Astrocyte (in vitro differentiated cells and primary cell): ENCODE results near the gene SHROOM3. TPM values are rescaled to one million over a fixed set of nuclear protein-coding genes. Genes with fewer than 3 reads are reported as not detected.
A peak's percentile ranks its signal among the peaks of the same experiment; 100 is the strongest.

Experiments
- DNase-seq: peaks from one replicate; pipeline ENCODE4 v3.0.0-alpha.2; 2010; ENCODE audit warnings: low read depth
- FAIRE-seq: peaks from 2 replicates; lab custom pipeline; 2011; peaks lifted over from hg19 to GRCh38; lab: Jason Lieb, UNC
- H2AFZ ChIP-seq: 2 replicates; pipeline ENCODE4 v1.6.0; 2012; ENCODE audit warnings: low read depth, low read length, inconsistent platforms
- H3K27ac ChIP-seq: 2 replicates; pipeline ENCODE4 v1.5.1; 2011; ENCODE audit warnings: low read depth, low read length, inconsistent platforms
- H3K27me3 ChIP-seq: 2 replicates; pipeline ENCODE4 v1.6.0; 2011; ENCODE audit warnings: low read length, inconsistent platforms; ENCODE audit not compliant: insufficient read depth
- H3K36me3 ChIP-seq: 2 replicates; pipeline ENCODE4 v1.5.1; 2011; ENCODE audit warnings: low read length, inconsistent platforms; ENCODE audit not compliant: insufficient read depth
- H3K4me1 ChIP-seq: 2 replicates; pipeline ENCODE4 v1.5.1; 2011; ENCODE audit warnings: low read length, inconsistent platforms; ENCODE audit not compliant: insufficient read depth
- H3K4me2 ChIP-seq: 2 replicates; pipeline ENCODE4 v1.6.0; 2012; ENCODE audit warnings: low read length, inconsistent platforms
- H3K4me3 ChIP-seq: 2 replicates; pipeline ENCODE4 v1.5.1; 2011; ENCODE audit warnings: low read depth, mild to moderate bottlenecking, low read length, inconsistent platforms; ENCODE audit not compliant: insufficient read depth
- H3K79me2 ChIP-seq: 2 replicates; pipeline ENCODE4 v1.6.0; 2012; ENCODE audit warnings: mild to moderate bottlenecking, low read length, inconsistent platforms; ENCODE audit not compliant: insufficient read depth
- H3K9ac ChIP-seq: 2 replicates; pipeline ENCODE4 v1.6.0; 2012; ENCODE audit warnings: mild to moderate bottlenecking, low read length, inconsistent platforms
- H3K9me3 ChIP-seq: 2 replicates; pipeline ENCODE4 v1.5.1; 2012; ENCODE audit warnings: low read depth, mild to moderate bottlenecking, low read length, inconsistent platforms; ENCODE audit not compliant: insufficient read depth
- H4K20me1 ChIP-seq: 2 replicates; pipeline ENCODE4 v1.6.0; 2012; ENCODE audit warnings: low read length, inconsistent platforms; ENCODE audit not compliant: insufficient read depth
- H3K27ac Mint-ChIP-seq: one replicate; pipeline ENCODE4 v1.8.0; 2021; ENCODE audit warnings: mild to moderate bottlenecking, mixed read lengths; ENCODE audit not compliant: unreplicated experiment
- H3K27me3 Mint-ChIP-seq: one replicate; pipeline ENCODE4 v1.8.0; 2021; ENCODE audit warnings: low read depth, mixed read lengths; ENCODE audit not compliant: unreplicated experiment
- H3K36me3 Mint-ChIP-seq: one replicate; pipeline ENCODE4 v1.8.0; 2021; ENCODE audit warnings: low read depth, mixed read lengths; ENCODE audit not compliant: unreplicated experiment
- H3K4me1 Mint-ChIP-seq: one replicate; pipeline ENCODE4 v1.8.0; 2021; ENCODE audit warnings: low read depth, mixed read lengths; ENCODE audit not compliant: unreplicated experiment
- H3K4me3 Mint-ChIP-seq: one replicate; pipeline ENCODE4 v1.8.0; 2021; ENCODE audit warnings: mild to moderate bottlenecking, moderate library complexity, mixed read lengths; ENCODE audit not compliant: unreplicated experiment
- H3K9me3 Mint-ChIP-seq: one replicate; pipeline ENCODE4 v1.8.0; 2021; ENCODE audit warnings: mild to moderate bottlenecking, mixed read lengths; ENCODE audit not compliant: unreplicated experiment
- EZH2 ChIP-seq: IDR thresholded peaks from 2 replicates; pipeline ENCODE4 v1.6.1; 2012; ENCODE audit warnings: mild to moderate bottlenecking, low read length, inconsistent platforms; ENCODE audit not compliant: insufficient read depth
- total RNA-seq: library from RNA; stranded (reverse); gene quantifications from 2 replicates; pipeline ENCODE4 v1.2.1, GENCODE V29; 2021
- TF ChIP-seq, protein P1 (sequence below): IDR thresholded peaks from 2 replicates; pipeline ENCODE4 v1.5.1; 2011; ENCODE audit warnings: low read depth, mild to moderate bottlenecking, inconsistent platforms, low read length, moderate library complexity; ENCODE audit not compliant: insufficient read depth

The SHROOM3 gene
- total RNA-seq, 1 donor from 2014 or later, result 64.6 TPM

DNA sequence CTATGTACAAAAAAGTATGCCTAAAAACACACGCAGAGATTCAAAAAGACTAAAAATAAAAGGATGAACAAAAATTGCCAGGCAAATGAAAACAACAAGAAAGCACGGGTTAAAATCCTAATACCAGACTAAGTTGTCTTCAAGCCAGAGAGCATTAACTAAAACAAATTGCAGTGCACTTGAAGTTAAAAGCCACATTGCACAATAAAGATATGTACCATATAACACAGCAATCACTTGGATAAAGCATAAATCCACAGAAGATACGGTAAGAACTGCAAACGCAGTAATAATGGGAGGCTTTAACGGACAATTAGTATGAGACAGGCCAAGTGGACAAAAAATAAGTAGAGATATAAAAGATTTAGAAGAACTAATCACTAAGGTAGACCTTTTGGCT, 28.9 kb upstream of the SHROOM3 start:
- TF ChIP-seq, protein P1, sequence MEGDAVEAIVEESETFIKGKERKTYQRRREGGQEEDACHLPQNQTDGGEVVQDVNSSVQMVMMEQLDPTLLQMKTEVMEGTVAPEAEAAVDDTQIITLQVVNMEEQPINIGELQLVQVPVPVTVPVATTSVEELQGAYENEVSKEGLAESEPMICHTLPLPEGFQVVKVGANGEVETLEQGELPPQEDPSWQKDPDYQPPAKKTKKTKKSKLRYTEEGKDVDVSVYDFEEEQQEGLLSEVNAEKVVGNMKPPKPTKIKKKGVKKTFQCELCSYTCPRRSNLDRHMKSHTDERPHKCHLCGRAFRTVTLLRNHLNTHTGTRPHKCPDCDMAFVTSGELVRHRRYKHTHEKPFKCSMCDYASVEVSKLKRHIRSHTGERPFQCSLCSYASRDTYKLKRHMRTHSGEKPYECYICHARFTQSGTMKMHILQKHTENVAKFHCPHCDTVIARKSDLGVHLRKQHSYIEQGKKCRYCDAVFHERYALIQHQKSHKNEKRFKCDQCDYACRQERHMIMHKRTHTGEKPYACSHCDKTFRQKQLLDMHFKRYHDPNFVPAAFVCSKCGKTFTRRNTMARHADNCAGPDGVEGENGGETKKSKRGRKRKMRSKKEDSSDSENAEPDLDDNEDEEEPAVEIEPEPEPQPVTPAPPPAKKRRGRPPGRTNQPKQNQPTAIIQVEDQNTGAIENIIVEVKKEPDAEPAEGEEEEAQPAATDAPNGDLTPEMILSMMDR, result no peak
- no peak for TF ChIP-seq EZH2
- no peak overlapping the region for H3K9ac ChIP-seq
- no peak overlapping the region for H3K4me2 ChIP-seq
- no peaks in the 10 kb centered on the region for H4K20me1 ChIP-seq
- H3K27me3 ChIP-seq, result no peaks in the 10 kb centered on the region
- no peaks in the 10 kb centered on the region for H3K9me3 ChIP-seq
- no peaks in the 10 kb centered on the region for H3K36me3 Mint-ChIP-seq
- no peaks in the 10 kb centered on the region for H3K9me3 Mint-ChIP-seq
- FAIRE-seq (no peak), DNase-seq (no peak)
- H3K4me3 ChIP-seq, result no peak overlapping the region
- no peak overlapping the region for H3K4me3 Mint-ChIP-seq
- no peaks in the 10 kb centered on the region for H3K4me1 ChIP-seq
- H3K4me1 Mint-ChIP-seq, result peaks cover 2% of the 10 kb centered on the region
- no peaks in the 10 kb centered on the region for H3K36me3 ChIP-seq
- no peak overlapping the region for H3K27ac ChIP-seq
- H3K27me3 Mint-ChIP-seq, result peaks cover 4% of the 10 kb centered on the region
- no peaks in the 10 kb centered on the region for H3K79me2 ChIP-seq
- no peak overlapping the region for H3K27ac Mint-ChIP-seq
- no peak overlapping the region for H2AFZ ChIP-seq

DNA sequence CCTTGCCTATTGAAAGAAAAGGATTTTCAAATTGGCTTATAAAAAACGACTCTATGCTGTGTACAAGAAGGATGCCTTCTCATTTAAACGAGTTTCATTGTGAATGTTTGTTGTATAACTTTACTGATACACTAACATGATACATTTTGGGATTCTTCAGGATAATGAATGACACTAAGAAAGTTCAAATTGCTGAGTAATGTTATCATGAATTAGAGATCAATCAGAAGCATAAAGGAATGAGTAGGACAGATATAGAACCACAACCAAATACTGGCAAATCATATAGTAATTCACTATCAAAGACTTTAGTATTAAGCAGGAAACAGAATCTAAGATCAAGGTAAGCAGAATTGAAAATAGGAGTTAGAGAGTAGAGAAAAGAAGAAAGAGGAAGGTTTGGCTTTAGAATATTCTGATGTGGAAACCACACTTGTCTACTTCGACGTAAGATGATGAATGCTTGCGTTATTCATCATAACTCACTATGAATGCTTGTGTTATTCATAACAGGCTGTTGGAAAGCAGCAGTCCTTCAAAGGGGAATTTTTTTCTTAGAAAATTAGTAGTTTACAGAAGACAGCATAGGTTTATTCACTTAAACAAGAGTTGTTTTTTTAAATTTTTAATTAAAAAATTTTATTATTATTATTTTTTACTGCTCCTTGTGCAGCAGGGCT, 27.4 kb upstream of the SHROOM3 start:
- peak; percentile 32 for DNase-seq
- no peak overlapping the region for H3K9ac ChIP-seq
- no peaks in the 10 kb centered on the region for H3K9me3 ChIP-seq
- no peak for FAIRE-seq
- no peak overlapping the region for H3K27ac Mint-ChIP-seq
- no peaks in the 10 kb centered on the region for H3K36me3 Mint-ChIP-seq
- H3K27me3 ChIP-seq, result no peaks in the 10 kb centered on the region
- peaks cover 2% of the 10 kb centered on the region for H3K4me1 Mint-ChIP-seq
- no peak overlapping the region for H3K27ac ChIP-seq
- H3K27me3 Mint-ChIP-seq, result peaks cover under 1% of the 10 kb centered on the region
- TF ChIP-seq, protein P1, result no peak
- TF ChIP-seq EZH2, result no peak
- H2AFZ ChIP-seq, result no peak overlapping the region
- H4K20me1 ChIP-seq, result no peaks in the 10 kb centered on the region
- H3K36me3 ChIP-seq, result no peaks in the 10 kb centered on the region
- H3K4me1 ChIP-seq, result no peaks in the 10 kb centered on the region
- H3K4me3 ChIP-seq, result no peak overlapping the region
- no peaks in the 10 kb centered on the region for H3K79me2 ChIP-seq
- H3K4me3 Mint-ChIP-seq, result no peak overlapping the region
- no peak overlapping the region for H3K4me2 ChIP-seq
- no peaks in the 10 kb centered on the region for H3K9me3 Mint-ChIP-seq

DNA sequence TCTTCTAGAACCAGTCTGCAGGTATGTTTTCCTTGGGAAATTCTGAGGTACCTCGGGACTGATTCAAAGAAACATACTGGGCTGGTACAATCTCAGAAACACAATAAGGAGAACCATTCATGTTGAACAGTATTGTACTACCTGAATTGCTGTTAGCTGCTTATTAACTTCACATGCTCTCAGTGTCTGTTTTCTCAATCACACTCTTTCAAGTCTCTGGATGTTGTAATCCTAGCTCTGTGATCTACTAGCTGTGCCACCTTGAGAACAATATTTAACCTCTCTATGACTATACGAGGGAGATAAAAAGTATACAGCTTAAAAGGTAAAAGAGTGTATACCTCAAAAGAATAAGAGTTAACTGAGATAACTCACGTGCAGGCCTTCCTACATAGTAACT, 24.4 kb upstream of the SHROOM3 start:
- FAIRE-seq, result no peak
- no peak overlapping the region for H2AFZ ChIP-seq
- H3K27ac Mint-ChIP-seq, result no peak overlapping the region

More for the DNA sequence above, 24.4 kb upstream of the SHROOM3 start:
- no peaks in the 10 kb centered on the region for H3K4me1 ChIP-seq
- Mint-ChIP-seq H3K36me3 (no peaks in the 10 kb centered on the region), H3K4me3 (no peak overlapping the region), H3K9me3 (no peaks in the 10 kb centered on the region), H3K4me1 (peaks cover 2% of the 10 kb centered on the region), H3K27me3 (no peaks in the 10 kb centered on the region)
- H3K79me2 ChIP-seq, result no peaks in the 10 kb centered on the region
- no peaks in the 10 kb centered on the region for H3K27me3 ChIP-seq
- H3K36me3 ChIP-seq, result no peaks in the 10 kb centered on the region
- TF ChIP-seq, protein P1, result no peak
- no peak overlapping the region for H3K27ac ChIP-seq
- no peak for DNase-seq
- H4K20me1 ChIP-seq, result no peaks in the 10 kb centered on the region
- H3K9me3 ChIP-seq, result no peaks in the 10 kb centered on the region
- H3K4me3 ChIP-seq, result no peak overlapping the region
- H3K9ac ChIP-seq, result no peak overlapping the region
- no peak overlapping the region for H3K4me2 ChIP-seq
